NB4 (cell line): ENCODE results near the gene OR51M1.

Experiments used
- MYC ChIP-seq: IDR thresholded peaks from 2 replicates; pipeline ENCODE4 v1.6.1; 2011; ENCODE audit warnings: low read depth, low read length
- POLR2A ChIP-seq: IDR thresholded peaks from 2 replicates; pipeline ENCODE4 v1.6.1; 2011; ENCODE audit warnings: mild to moderate bottlenecking; ENCODE audit not compliant: insufficient read length; ENCODE audit errors: extremely low read depth
- TF ChIP-seq, protein P1 (sequence below): IDR thresholded peaks from one replicate; pipeline ENCODE4 v1.5.1; 2012; ENCODE audit warnings: low read depth, low read length

DNA sequence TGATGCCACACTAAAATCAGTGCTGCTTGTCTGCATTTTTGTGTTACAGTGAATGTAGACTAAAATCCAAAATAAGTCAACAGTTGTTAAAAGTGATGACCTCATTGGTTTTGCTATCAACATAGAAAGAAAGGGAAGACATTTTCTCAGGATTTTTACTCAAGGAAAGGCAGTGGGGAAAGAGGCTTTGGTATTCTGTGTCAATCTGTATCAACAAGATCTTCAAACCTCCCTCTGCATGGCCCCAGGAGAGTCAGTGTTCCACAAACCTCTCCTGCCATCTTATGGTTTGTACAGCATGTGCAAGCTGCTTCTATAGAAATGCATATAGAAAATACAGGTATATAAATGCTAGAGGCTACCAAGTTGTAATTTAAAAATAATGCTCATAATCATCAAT, 13.8 kb upstream of the OR51M1 start:
- TF ChIP-seq, protein P1, sequence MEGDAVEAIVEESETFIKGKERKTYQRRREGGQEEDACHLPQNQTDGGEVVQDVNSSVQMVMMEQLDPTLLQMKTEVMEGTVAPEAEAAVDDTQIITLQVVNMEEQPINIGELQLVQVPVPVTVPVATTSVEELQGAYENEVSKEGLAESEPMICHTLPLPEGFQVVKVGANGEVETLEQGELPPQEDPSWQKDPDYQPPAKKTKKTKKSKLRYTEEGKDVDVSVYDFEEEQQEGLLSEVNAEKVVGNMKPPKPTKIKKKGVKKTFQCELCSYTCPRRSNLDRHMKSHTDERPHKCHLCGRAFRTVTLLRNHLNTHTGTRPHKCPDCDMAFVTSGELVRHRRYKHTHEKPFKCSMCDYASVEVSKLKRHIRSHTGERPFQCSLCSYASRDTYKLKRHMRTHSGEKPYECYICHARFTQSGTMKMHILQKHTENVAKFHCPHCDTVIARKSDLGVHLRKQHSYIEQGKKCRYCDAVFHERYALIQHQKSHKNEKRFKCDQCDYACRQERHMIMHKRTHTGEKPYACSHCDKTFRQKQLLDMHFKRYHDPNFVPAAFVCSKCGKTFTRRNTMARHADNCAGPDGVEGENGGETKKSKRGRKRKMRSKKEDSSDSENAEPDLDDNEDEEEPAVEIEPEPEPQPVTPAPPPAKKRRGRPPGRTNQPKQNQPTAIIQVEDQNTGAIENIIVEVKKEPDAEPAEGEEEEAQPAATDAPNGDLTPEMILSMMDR: no peak
- TF ChIP-seq POLR2A (no peak), MYC (no peak)
